Hepatocyte (in vitro differentiated cells): ENCODE measurements around the gene PWWP2B.

Source experiments
- EZH2 ChIP-seq: fragments of 200-600 bp; sonication (generic); IDR thresholded peaks from 2 replicates; pipeline ENCODE4 v1.6.1; 2016; ENCODE audit warnings: antibody characterized with exemption, mild to moderate bottlenecking, borderline replicate concordance
- EZH2phosphoT487 ChIP-seq: fragments of 200-600 bp; sonication (generic); IDR thresholded peaks from one replicate; pipeline ENCODE4 v1.6.1; 2018; ENCODE audit warnings: antibody characterized with exemption, mild to moderate bottlenecking, low read depth, moderate library complexity; ENCODE audit not compliant: unreplicated experiment, severe bottlenecking
- TF ChIP-seq, protein P1 (sequence below): fragments of 200-600 bp; sonication (generic); IDR thresholded peaks from 2 replicates; pipeline ENCODE4 v1.5.1; 2016; ENCODE audit warnings: antibody characterized with exemption, mild to moderate bottlenecking; ENCODE audit not compliant: poor library complexity

DNA sequence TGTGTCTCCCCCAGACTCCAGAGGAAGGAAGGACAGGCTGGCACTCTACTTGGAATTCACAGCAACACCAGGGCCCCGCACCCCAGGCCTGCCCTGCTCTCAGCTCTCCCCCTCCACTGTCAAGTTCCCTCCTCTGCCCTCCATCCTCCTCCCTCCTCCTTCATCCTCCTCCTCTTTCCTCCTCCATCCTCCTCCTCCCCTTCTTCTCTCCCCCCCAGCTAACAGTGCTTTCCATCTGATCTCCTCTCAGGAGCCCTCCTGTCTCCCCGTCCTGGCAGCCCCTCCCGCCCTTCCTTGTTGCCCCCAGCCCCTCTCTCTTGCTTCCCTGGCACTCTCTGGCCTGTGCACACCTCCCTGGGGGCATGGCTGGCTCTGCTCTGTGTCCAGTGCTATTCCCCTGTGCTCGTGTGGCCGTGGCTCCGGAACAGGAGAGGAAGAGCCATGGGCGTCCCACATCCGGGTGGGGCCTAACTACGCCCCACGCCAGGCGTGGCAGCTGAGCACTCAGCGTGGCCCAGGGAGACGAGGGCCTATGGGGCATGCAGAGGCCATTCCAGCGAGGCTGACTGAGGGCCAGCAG, 64.2 kb downstream of the PWWP2B start:
- TF ChIP-seq EZH2 (no peak), EZH2phosphoT487 (no peak)
- TF ChIP-seq, protein P1, sequence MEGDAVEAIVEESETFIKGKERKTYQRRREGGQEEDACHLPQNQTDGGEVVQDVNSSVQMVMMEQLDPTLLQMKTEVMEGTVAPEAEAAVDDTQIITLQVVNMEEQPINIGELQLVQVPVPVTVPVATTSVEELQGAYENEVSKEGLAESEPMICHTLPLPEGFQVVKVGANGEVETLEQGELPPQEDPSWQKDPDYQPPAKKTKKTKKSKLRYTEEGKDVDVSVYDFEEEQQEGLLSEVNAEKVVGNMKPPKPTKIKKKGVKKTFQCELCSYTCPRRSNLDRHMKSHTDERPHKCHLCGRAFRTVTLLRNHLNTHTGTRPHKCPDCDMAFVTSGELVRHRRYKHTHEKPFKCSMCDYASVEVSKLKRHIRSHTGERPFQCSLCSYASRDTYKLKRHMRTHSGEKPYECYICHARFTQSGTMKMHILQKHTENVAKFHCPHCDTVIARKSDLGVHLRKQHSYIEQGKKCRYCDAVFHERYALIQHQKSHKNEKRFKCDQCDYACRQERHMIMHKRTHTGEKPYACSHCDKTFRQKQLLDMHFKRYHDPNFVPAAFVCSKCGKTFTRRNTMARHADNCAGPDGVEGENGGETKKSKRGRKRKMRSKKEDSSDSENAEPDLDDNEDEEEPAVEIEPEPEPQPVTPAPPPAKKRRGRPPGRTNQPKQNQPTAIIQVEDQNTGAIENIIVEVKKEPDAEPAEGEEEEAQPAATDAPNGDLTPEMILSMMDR = no peak
